Lower leg skin (tissue), 4 donors: ENCODE results near the gene ZNF862. TPM values are rescaled to one million over a fixed set of nuclear protein-coding genes. Genes with fewer than 3 reads are reported as not detected.

Experiments
- DNase-seq, 2 donors: peaks; one replicate each; pipeline ENCODE4 v3.0.0-alpha.2; 2019; ENCODE audit warnings: low spot score in 2 of 2
- H3K4me3 ChIP-seq: fragments of 200-600 bp; sonication (generic); 2 replicates; pipeline ENCODE4 v1.5.1; 2017; ENCODE audit warnings: mild to moderate bottlenecking, low read depth; ENCODE audit not compliant: poor library complexity, severe bottlenecking
- CTCF ChIP-seq, 3 donors: fragments of 450-650 bp; IDR thresholded peaks; one replicate each; pipeline ENCODE4 v1.5.1; 2016; ENCODE audit warnings: antibody characterized with exemption in 3 of 3, mild to moderate bottlenecking in 3 of 3, moderate library complexity in 2 of 3
- POLR2A ChIP-seq, 2 donors: fragments of 450-650 bp; IDR thresholded peaks; one replicate each; pipeline ENCODE4 v1.6.1; 2016 to 2017; ENCODE audit warnings: antibody characterized with exemption in 2 of 2, mild to moderate bottlenecking in 1 of 2, moderate library complexity in 1 of 2
- WGBS, 2 donors: methylation state at CpG; one replicate each; pipeline ENCODE4 v1.1.5; 2018; 5-methylcytosine and 5-hydroxymethylcytosine counted together
- intact Hi-C: fragments of 100-400 bp; cut with DNase I; formaldehyde crosslinking; loops from one replicate; pipeline ENCODE4 v1.15.0; 2023; ENCODE audit warnings: low total_unique reads
- total RNA-seq, 4 donors: library from RNA; depleted of rRNA; stranded (reverse); fragments of >200 nt; gene quantifications; one replicate each; pipeline ENCODE4 v1.1.0, GENCODE V29; 2016

The ZNF862 gene
- total RNA-seq, 4 donors from 2014 or later: 12.8 to 34.3 (median 22.3) TPM

GRCh38 chr7:149816267-149816751 lies 21.9 kb upstream of the ZNF862 start:
- DNase-seq: no peak
- no peak overlapping the region for H3K4me3 ChIP-seq
- TF ChIP-seq CTCF (IDR thresholded peaks at IDR 0.05) (no peak), POLR2A (IDR thresholded peaks at IDR 0.05) (no peak)
- 63 to 66% methylated on average over 14 to 17 of the region's 21 CpGs for WGBS, 2 donors
- intact Hi-C loops: no loop called here

- DNase-seq: no peak
- intact Hi-C loops: no loop called here
- TF ChIP-seq POLR2A (IDR thresholded peaks at IDR 0.05): no peak
- no peak for TF ChIP-seq CTCF (IDR thresholded peaks at IDR 0.05)
- WGBS, 2 donors: 59 to 72% methylated on average over 3 to 4 of the region's 4 CpGs
- no peak overlapping the region for H3K4me3 ChIP-seq
Measured at GRCh38 chr7:149816794-149817193, 21.4 kb upstream of the ZNF862 start.

- no peak for DNase-seq
- intact Hi-C loops: no loop called here
- no peak for TF ChIP-seq POLR2A (IDR thresholded peaks at IDR 0.05)
- TF ChIP-seq CTCF (IDR thresholded peaks at IDR 0.05): no peak
- 67 to 75% methylated on average over 4 to 8 of the region's 8 CpGs for WGBS, 2 donors
- no peak overlapping the region for H3K4me3 ChIP-seq
Measured at GRCh38 chr7:149817301-149817771, 20.8 kb upstream of the ZNF862 start.

GRCh38 chr7:149817836-149818535 lies 20.2 kb upstream of the ZNF862 start:
- TF ChIP-seq POLR2A (IDR thresholded peaks at IDR 0.05) (no peak), CTCF (IDR thresholded peaks at IDR 0.05) (no peak)
- 82 to 92% methylated on average over 10 to 23 of the region's 23 CpGs for WGBS, 2 donors
- intact Hi-C loops: no loop called here
- DNase-seq: no peak
- H3K4me3 ChIP-seq: no peak overlapping the region

- no peak for DNase-seq
- TF ChIP-seq POLR2A (IDR thresholded peaks at IDR 0.05): no peak
- no peak for TF ChIP-seq CTCF (IDR thresholded peaks at IDR 0.05)
- intact Hi-C loops: no loop called here
- no peak overlapping the region for H3K4me3 ChIP-seq
- 83 to 89% methylated on average over 9 of the region's 9 CpGs for WGBS, 2 donors
Measured at GRCh38 chr7:149818536-149818840, 19.7 kb upstream of the ZNF862 start.
